ENCODE measurements around the gene GDPD4. TPM values are rescaled to one million over a fixed set of nuclear protein-coding genes. Genes with fewer than 3 reads are reported as not detected.

Gene GDPD4
- total and polyA plus RNA-seq, 10 of the 15 experiments (the other 5 are each of a cell fraction or from before 2014, with no cell fraction given), result 0.23 TPM; not detected in 9

GRCh38 chr11:77287136-77287535, 14.3 kb downstream of the GDPD4 start (continued):
- no peak for TF ChIP-seq SMAD1 (IDR thresholded peaks at IDR 0.05; ENCODE audit: low read depth, partially characterized antibody)
- TF ChIP-seq POLR2AphosphoS2 (IDR thresholded peaks at IDR 0.05; ENCODE audit: low read depth, low read length), result no peak
- no peak for TF ChIP-seq TCF12 (IDR thresholded peaks at IDR 0.05; ENCODE audit: low read depth, low read length)
- TF ChIP-seq BMI1 (IDR thresholded peaks at IDR 0.05; ENCODE audit: borderline replicate concordance), result no peak
- TF ChIP-seq RAD51 (IDR thresholded peaks at IDR 0.05), result no peak
- TF ChIP-seq ZNF207 (IDR thresholded peaks at IDR 0.05; ENCODE audit: borderline replicate concordance), result no peak
- no peak for TF ChIP-seq TCF7 (IDR thresholded peaks at IDR 0.05; ENCODE audit: borderline replicate concordance)
- no peak for TF ChIP-seq SMAD5 (IDR thresholded peaks at IDR 0.05; ENCODE audit: low read depth)

GRCh38 chr11:77284476-77285468, 16.7 kb downstream of the GDPD4 start:
- intact Hi-C loops (cut with micrococcal nuclease; ENCODE audit: unreplicated experiment), result no loop called here
- Histone ChIP-seq H3K79me2 (ENCODE audit: control insufficient read depth, insufficient read depth, low read length) (no peaks in the 10 kb centered on the region), H3K9ac (ENCODE audit: control insufficient read depth, insufficient read depth, low read length) (no peak overlapping the region), H3K27me3 (replicated peaks in 1 of 2; ENCODE audit: control insufficient read depth in 2 of 2, insufficient read depth in 2 of 2, low read length in 1 of 2) (peaks cover 0 to 3% of the 10 kb centered on the region in 2 experiments; a peak in 2 of 4 replicates), H4K20me1 (ENCODE audit: control insufficient read depth, insufficient read depth) (no peaks in the 10 kb centered on the region), H3K4me3 (no peak overlapping the region), H3K36me3 (ENCODE audit: control insufficient read depth in 2 of 2, insufficient read depth in 2 of 2, low read length in 1 of 2) (no peaks in the 10 kb centered on the region), H3K4me1 (ENCODE audit: control insufficient read depth, insufficient read depth, low read length) (no peaks in the 10 kb centered on the region), H3K27ac (ENCODE audit: control insufficient read depth, insufficient read depth) (no peak overlapping the region), H3K9me3 (replicated peaks; ENCODE audit: control insufficient read depth, insufficient read depth, low read length) (no peaks in the 10 kb centered on the region), H3K4me2 (ENCODE audit: control insufficient read depth, insufficient read depth) (no peak overlapping the region), H2AFZ (ENCODE audit: control insufficient read depth, low read depth, low read length) (no peak overlapping the region)
- SMC1A ChIA-PET (ENCODE audit: uncharacterized antibody, unreplicated experiment), result interaction anchor here (0.8 to 1.2 kb wide), 2 partner anchors 25 to 226 kb away, joined by 3 to 4 read pairs; no protein-coding TSS in a partner anchor
- BruUV-seq (replicated peaks), result no TSS peak
- POLR2A ChIA-PET, result no interaction called here
- CTCF ChIA-PET, result interaction anchor here (0.8 to 1.2 kb wide), 3 partner anchors 19 to 264 kb away, joined by 3 to 4 read pairs (median 3); no protein-coding TSS in a partner anchor
- TF ChIP-seq DPF2 (IDR thresholded peaks at IDR 0.05) (no peak), SUPT20H (IDR thresholded peaks at IDR 0.05; ENCODE audit: borderline replicate concordance, control insufficient read depth, low read depth, low read length) (no peak), CBX3 (IDR thresholded peaks at IDR 0.05; ENCODE audit: borderline replicate concordance, low read depth) (no peak), ATF3 (IDR thresholded peaks at IDR 0.05; ENCODE audit: borderline replicate concordance, extremely low read depth, low read depth, low read length) (no peak), SRF (IDR thresholded peaks at IDR 0.05; ENCODE audit: low read depth in 2 of 2, low read length in 2 of 2) (no peak), CHD4 (IDR thresholded peaks at IDR 0.05) (no peak), TCF3 (IDR thresholded peaks at IDR 0.05; ENCODE audit: borderline replicate concordance, insufficient read depth, low read depth, low read length) (no peak), CREB1 (IDR thresholded peaks at IDR 0.05; ENCODE audit: low read depth) (no peak), STAT1 (conservative IDR thresholded peaks at IDR 0.05) (no peak), FOXK2 (IDR thresholded peaks at IDR 0.05) (no peak), BHLHE40 (IDR thresholded peaks at IDR 0.05; ENCODE audit: borderline replicate concordance in 1 of 2, low read depth in 2 of 2, low read length in 1 of 2) (no peak), RAD51 (IDR thresholded peaks at IDR 0.05) (no peak), WRNIP1 (IDR thresholded peaks at IDR 0.05; ENCODE audit: borderline replicate concordance, low read depth, low read length) (no peak), HSF1 (IDR thresholded peaks at IDR 0.05; ENCODE audit: low read depth, low read length) (no peak)
- in situ Hi-C loops (cut with MboI), result loop anchor here (5.0 kb wide), 1 partner anchor 53 kb away; no protein-coding TSS in a partner anchor
- ATAC-seq (no peak), FAIRE-seq (no peak), DNase-seq (ENCODE audit: low read depth, low spot score) (no peak)
- RAD21 ChIA-PET (ENCODE audit: unreplicated experiment), result no interaction called here
- WGBS (ENCODE audit: insufficient coverage, insufficient replicate concordance, low lambda C conversion rate, missing lambda C conversion rate), result 32% methylated on average over 6 of the region's 6 CpGs

Data from GM12878 (cell line).